ENCODE measurements around the gene SLC2A1.

The SLC2A1 gene

GRCh38 chr1:42937141-42937696 lies 21.4 kb downstream of the SLC2A1 start:
- peak; percentile 77 to 79 for DNase-seq (ENCODE audit: low read depth in 1 of 2, low spot score in 1 of 2)
- no peak for TF ChIP-seq CTCF (IDR thresholded peaks at IDR 0.05; ENCODE audit: insufficient read depth, low read length)
- peak; percentile 29; the same call in 1 of the 2 replicates for TF ChIP-seq POLR2AphosphoS5 (IDR thresholded peaks at IDR 0.05; ENCODE audit: low read depth)
- no peak overlapping the region for H3K4me3 ChIP-seq (replicated peaks; ENCODE audit: insufficient read depth, low read length)
- no peaks in the 10 kb centered on the region for H3K27me3 ChIP-seq (ENCODE audit: insufficient read depth, poor library complexity, severe bottlenecking)
- H3K27ac ChIP-seq (replicated peaks) = peak overlapping the region; percentile 47

- no peak for TF ChIP-seq CTCF (IDR thresholded peaks at IDR 0.05; ENCODE audit: insufficient read depth, low read length)
- TF ChIP-seq SPI1 (IDR thresholded peaks at IDR 0.05; ENCODE audit: borderline replicate concordance, low read depth) = no peak
- DNase-seq (ENCODE audit: low read depth in 1 of 2, low spot score in 1 of 2) = no peak
- H3K27ac ChIP-seq (replicated peaks) = peak overlapping the region; percentile 46
- H3K4me3 ChIP-seq (replicated peaks; ENCODE audit: insufficient read depth, low read length) = no peak overlapping the region
- H3K27me3 ChIP-seq (ENCODE audit: insufficient read depth, poor library complexity, severe bottlenecking) = no peaks in the 10 kb centered on the region
Measured at GRCh38 chr1:42936309-42937078, 22.2 kb downstream of the SLC2A1 start.

GRCh38 chr1:42935971-42936308 lies 22.7 kb downstream of the SLC2A1 start:
- H3K27ac ChIP-seq (replicated peaks) = peak overlapping the region; percentile 46
- TF ChIP-seq POLR2AphosphoS5 (IDR thresholded peaks at IDR 0.05; ENCODE audit: low read depth) (no peak), REST (IDR thresholded peaks at IDR 0.05; ENCODE audit: insufficient replicate concordance, low read depth) (no peak), SPI1 (IDR thresholded peaks at IDR 0.05; ENCODE audit: borderline replicate concordance, low read depth) (no peak), CTCF (IDR thresholded peaks at IDR 0.05; ENCODE audit: insufficient read depth, low read length) (no peak), GABPA (IDR thresholded peaks at IDR 0.05; ENCODE audit: low read depth) (no peak)
- H3K4me3 ChIP-seq (replicated peaks; ENCODE audit: insufficient read depth, low read length) = no peak overlapping the region
- H3K27me3 ChIP-seq (ENCODE audit: insufficient read depth, poor library complexity, severe bottlenecking) = no peaks in the 10 kb centered on the region
- DNase-seq (ENCODE audit: low read depth in 1 of 2, low spot score in 1 of 2) = no peak

- peak in 1 of 2 experiments; percentile 77 for DNase-seq (ENCODE audit: low read depth in 1 of 2, low spot score in 1 of 2)
- no peaks in the 10 kb centered on the region for H3K27me3 ChIP-seq (ENCODE audit: insufficient read depth, poor library complexity, severe bottlenecking)
- peak overlapping the region; percentile 37 for H3K27ac ChIP-seq (replicated peaks)
- H3K4me3 ChIP-seq (replicated peaks; ENCODE audit: insufficient read depth, low read length) = no peak overlapping the region
- peak; percentile 93 for TF ChIP-seq SPI1 (IDR thresholded peaks at IDR 0.05; ENCODE audit: borderline replicate concordance, low read depth)
- TF ChIP-seq CTCF (IDR thresholded peaks at IDR 0.05; ENCODE audit: insufficient read depth, low read length) = no peak
- no peak for TF ChIP-seq POLR2AphosphoS5 (IDR thresholded peaks at IDR 0.05; ENCODE audit: low read depth)
- TF ChIP-seq GABPA (IDR thresholded peaks at IDR 0.05; ENCODE audit: low read depth) = no peak
Measured at GRCh38 chr1:42935313-42935895, 23.3 kb downstream of the SLC2A1 start.

Data from HL-60 (cell line).